HepG2 (cell line): ENCODE measurements around the gene HTR1D. TPM values are rescaled to one million over a fixed set of nuclear protein-coding genes. Genes with fewer than 3 reads are reported as not detected.
A peak's percentile ranks its signal among the peaks of the same experiment; 100 is the strongest.

ENCODE experiments used
- ATAC-seq: fragments of 200-7000 bp; cut with Tn5 transposase; 3 replicates; pipeline ENCODE4 v1.9.1; 2020; ENCODE audit warnings: mild to moderate bottlenecking, moderate library complexity
- BruUV-seq: library from RNA; stranded (reverse); fragments of 400-500 nt; replicated peaks from 2 replicates; lab custom pipeline; 2021; lab: Mats Ljungman, UMichigan
- CTCF ChIA-PET: fragments of 300-600 bp; formaldehyde crosslinking; extraction: SDS; loops from one replicate; lab custom pipeline; 2021; ENCODE audit warnings: low total read pairs, inconsistent platforms, low intra/inter-chr PET ratio; lab: Yijun Ruan, JAX
- POLR2A ChIA-PET: fragments of 350-600 bp; sonication (Branson Sonifier 250); formaldehyde crosslinking; loops from one replicate; lab custom pipeline; 2020; ENCODE audit warnings: antibody characterized with exemption, inconsistent platforms; lab: Yijun Ruan, JAX
- DNase-seq: peaks from one replicate; pipeline ENCODE4 v3.0.0-alpha.2; 2015; ENCODE audit warnings: low spot score
- FAIRE-seq: peaks from 3 replicates; lab custom pipeline; 2011; peaks lifted over from hg19 to GRCh38; lab: Jason Lieb, UNC
- H2AFZ ChIP-seq: one replicate; pipeline ENCODE4 v1.6.1; 2011; ENCODE audit warnings: low read length, inconsistent platforms
- H3K27ac ChIP-seq: fragments of 300-600 bp; 3 replicates; pipeline ENCODE4 v1.8.0; 2011; ENCODE audit warnings: mixed run types, mild to moderate bottlenecking, mixed read lengths, low read length, inconsistent platforms; ENCODE audit not compliant: insufficient read depth; ENCODE audit errors: extremely low read length
- H3K27me3 ChIP-seq, 2 experiments: fragments of 200-600 bp in 1 of 2; 2 replicates in 1 of 2; 3 replicates in 1 of 2; pipeline versions ENCODE4 v1.6.0 to v1.8.0; 2011; ENCODE audit warnings: low read length in 2 of 2, mild to moderate bottlenecking in 2 of 2, moderate library complexity in 2 of 2, inconsistent platforms in 1 of 2; ENCODE audit not compliant: insufficient read depth in 2 of 2, control insufficient read depth in 1 of 2
- H3K36me3 ChIP-seq, 2 experiments: fragments of 200-600 bp in 1 of 2; replicated peaks in 1 of 2; 2 replicates in 1 of 2; 3 replicates in 1 of 2; pipeline versions ENCODE4 v1.5.1 to v1.8.0; 2011; ENCODE audit warnings: low read length in 2 of 2, inconsistent platforms in 1 of 2; ENCODE audit not compliant: insufficient read depth in 2 of 2, control insufficient read depth in 1 of 2
- H3K4me1 ChIP-seq: 2 replicates; pipeline ENCODE4 v1.5.1; 2012; ENCODE audit warnings: low read length, inconsistent platforms; ENCODE audit not compliant: insufficient read depth
- H3K4me2 ChIP-seq: 2 replicates; pipeline ENCODE4 v1.6.0; 2011; ENCODE audit warnings: low read depth, low read length, inconsistent platforms
- H3K4me3 ChIP-seq, 3 experiments: fragments of 200-600 bp in 1 of 3; sonication (generic), shearing (Covaris generic) in 1 of 3; replicated peaks in 1 of 3; 2 replicates each; pipeline ENCODE4 v1.5.1; 2011 to 2016; ENCODE audit warnings: low read length in 3 of 3, inconsistent platforms in 2 of 3, low read depth in 2 of 3, mild to moderate bottlenecking in 2 of 3, control low read depth in 1 of 3, mixed read lengths in 1 of 3; ENCODE audit not compliant: insufficient read depth in 1 of 3
- H3K79me2 ChIP-seq: one replicate; pipeline ENCODE4 v1.6.1; 2011; ENCODE audit warnings: low read length, inconsistent platforms; ENCODE audit not compliant: insufficient read depth
- H3K9ac ChIP-seq: 2 replicates; pipeline ENCODE4 v1.6.0; 2011; ENCODE audit warnings: mild to moderate bottlenecking, low read depth, low read length, inconsistent platforms; ENCODE audit not compliant: insufficient read depth
- H3K9me3 ChIP-seq: 2 replicates; pipeline ENCODE4 v1.5.1; 2012; ENCODE audit warnings: mild to moderate bottlenecking, low read length
- H4K20me1 ChIP-seq: 2 replicates; pipeline ENCODE4 v1.6.0; 2011; ENCODE audit warnings: inconsistent platforms, mild to moderate bottlenecking, low read length, moderate library complexity; ENCODE audit not compliant: insufficient read depth
- CCDC6 ChIP-seq: sonication (generic); formaldehyde crosslinking; IDR thresholded peaks from 2 replicates; pipeline ENCODE4 v1.8.1; 2022; ENCODE audit warnings: mild to moderate bottlenecking, missing genetic modification reagents, moderate library complexity
- HNF1A ChIP-seq, 2 experiments: sonication (generic) in 1 of 2; formaldehyde crosslinking in 1 of 2; IDR thresholded peaks; 2 replicates each; pipeline versions ENCODE4 v1.4.0 to v1.6.1; 2016 to 2020; ENCODE audit warnings: borderline replicate concordance in 1 of 2, low read depth in 1 of 2, mild to moderate bottlenecking in 1 of 2, missing genetic modification reagents in 1 of 2
- PATZ1 ChIP-seq: sonication (generic); formaldehyde crosslinking; IDR thresholded peaks from 2 replicates; pipeline ENCODE4 v1.4.0; 2020; ENCODE audit warnings: missing genetic modification reagents
- RBM39 ChIP-seq: fragments of 200-400 bp; formaldehyde crosslinking; IDR thresholded peaks from one replicate; pipeline ENCODE4 v1.6.1; 2018; ENCODE audit warnings: antibody characterized with exemption, mild to moderate bottlenecking, low read depth, low read length; ENCODE audit not compliant: poor library complexity, severe bottlenecking
- SIN3B ChIP-seq: fragments of 150-350 bp; IDR thresholded peaks from 2 replicates; pipeline ENCODE4 v1.6.1; 2014; ENCODE audit warnings: low read length
- SOX13 ChIP-seq, 3 experiments: fragments of 450-650 bp in 1 of 3; sonication (generic) in 1 of 3; formaldehyde crosslinking in 1 of 3; IDR thresholded peaks in 2 of 3; conservative IDR thresholded peaks in 1 of 3; 2 replicates each; pipeline versions ENCODE4 v1.5.0 to v1.6.1; 2016 to 2020; ENCODE audit warnings: antibody characterized with exemption in 1 of 3, mild to moderate bottlenecking in 1 of 3, missing compliant biosample characterization in 1 of 3, missing genetic modification reagents in 1 of 3, moderate library complexity in 1 of 3
- TOPORS ChIP-seq: sonication (generic); formaldehyde crosslinking; IDR thresholded peaks from 2 replicates; pipeline ENCODE4 v1.8.0; 2023; ENCODE audit warnings: mild to moderate bottlenecking, missing genetic modification reagents
- ZNF230 ChIP-seq: sonication (generic); formaldehyde crosslinking; IDR thresholded peaks from 2 replicates; pipeline ENCODE4 v1.4.0; 2020; ENCODE audit warnings: mild to moderate bottlenecking, missing genetic modification reagents
- ZNF292 ChIP-seq: sonication (generic); formaldehyde crosslinking; IDR thresholded peaks from 2 replicates; pipeline ENCODE4 v1.8.1; 2022; ENCODE audit warnings: mild to moderate bottlenecking, low read depth, missing genetic modification reagents, borderline replicate concordance
- ZNF567 ChIP-seq: sonication (generic); formaldehyde crosslinking; IDR thresholded peaks from 2 replicates; pipeline ENCODE4 v1.8.1; 2023; ENCODE audit warnings: mild to moderate bottlenecking, missing genetic modification reagents, borderline replicate concordance
- WGBS: methylation state at CpG from one replicate; pipeline ENCODE4 v1.1.6; 2017; ENCODE audit warnings: low lambda C conversion rate; 5-methylcytosine and 5-hydroxymethylcytosine counted together
- in situ Hi-C: cut with HindIII; loops from 2 replicates; pipeline ENCODE4 v1.10.0; 2017; ENCODE audit warnings: low pct_unique_long_range_greater_than_20kb; ENCODE audit not compliant: extremely low pct_ligation_motif_present
- intact Hi-C: fragments of 100-400 bp; cut with micrococcal nuclease; formaldehyde crosslinking; loops from one replicate; pipeline ENCODE4 v1.10.0; 2022; ENCODE audit not compliant: unreplicated experiment
- polyA plus RNA-seq, 8 experiments: library from polyadenylated mRNA; depleted of rRNA in 3 of 8; stranded (reverse) in 7 of 8; unstranded in 1 of 8; fragments of >200 nt; fragmentation: Illumina TruSeq in 4 of 8; extraction: Trizol in 4 of 8; gene quantifications; 2 replicates each; pipeline versions ENCODE4 v1.2.1 to v1.2.3, GENCODE V29; 2011 to 2016; ENCODE audit warnings: low read depth in 4 of 8, missing spikeins in 1 of 8, mixed read lengths in 1 of 8; ENCODE audit not compliant: insufficient read depth in 1 of 8
- total RNA-seq, 5 experiments: library from RNA; depleted of rRNA; stranded (reverse); fragments of >200 nt; fragmentation: Illumina TruSeq; extraction: Trizol; gene quantifications; 2 replicates each; pipeline ENCODE4 v1.2.3, GENCODE V29; 2016; ENCODE audit warnings: low read depth in 1 of 5

The HTR1D gene
- total and polyA plus RNA-seq, 2 of the 13 experiments (the other 11 are each of a cell fraction or from before 2014, with no cell fraction given) = 0.04 to 0.07 TPM

- TF ChIP-seq ZNF292 (no peak), PATZ1 (CRISPR knock-in tag) (no peak), SIN3B (no peak), ZNF567 (no peak)
These were observed 48.1 kb downstream of the HTR1D start (continued) for GRCh38 chr1:23169195-23169575.

- DNase-seq (peak; percentile 62), ATAC-seq (peak; percentile 77), FAIRE-seq (peak; percentile 15)
- 17% methylated on average over 48 of the region's 56 CpGs for WGBS
- intact Hi-C loops (no loop called here), in situ Hi-C loops (no loop called here)
- no peaks in the 10 kb centered on the region for H3K9me3 ChIP-seq
- H2AFZ ChIP-seq = no peak within 1 kb of the TSS
- CTCF ChIA-PET = no interaction called here
- H3K4me2 ChIP-seq = peak within 1 kb of the TSS; percentile 87
- H3K27ac ChIP-seq = peak within 1 kb of the TSS; percentile 86
- POLR2A ChIA-PET = interaction anchor here (0.5 to 2.1 kb wide), 6 partner anchors 19 to 363 kb away, joined by 3 to 5 read pairs (median 4); partner anchors contain the start of gene E2F2
- peak within 1 kb of the TSS; percentile 85 for H3K9ac ChIP-seq
- H3K4me3 ChIP-seq = peak within 1 kb of the TSS; percentile 95 to 100 (median 96)
- H3K79me2 ChIP-seq = peaks cover 39% of the 10 kb centered on the region
- BruUV-seq = no TSS peak
- no peaks in the 10 kb centered on the region; a peak in 1 of 5 replicates for H3K27me3 ChIP-seq
- peaks cover 11% of the 10 kb centered on the region for H4K20me1 ChIP-seq
- H3K36me3 ChIP-seq = no peaks in the 10 kb centered on the region
- H3K4me1 ChIP-seq = peaks cover 52% of the 10 kb centered on the region
- 0 out of 2 replicates have a peak, but pooled peaks have one; percentile 43 for TF ChIP-seq CCDC6
- no peak; the same call in 1 of the 2 replicates for TF ChIP-seq TOPORS (CRISPR knock-in tag)
- TF ChIP-seq RBM39 = peak; percentile 31
- no peak for TF ChIP-seq SOX13 (IDR thresholded peaks at IDR 0.05)
- peak in 1 of 2 experiments; percentile 59; a peak in 2 of 4 replicates for TF ChIP-seq SOX13 (CRISPR knock-in tag; conservative IDR thresholded peaks at IDR 0.05 in 1 of 2, IDR thresholded peaks at IDR 0.05 in 1 of 2)
- 0 out of 2 replicates have a peak, but pooled peaks have one; percentile 32 for TF ChIP-seq ZNF230 (CRISPR knock-in tag)
- no peak for TF ChIP-seq HNF1A (IDR thresholded peaks at IDR 0.05; ENCODE audit: low read depth)
- TF ChIP-seq HNF1A (CRISPR knock-in tag; IDR thresholded peaks at IDR 0.05; ENCODE audit: borderline replicate concordance) = no peak
These were observed 48.7 kb downstream of the HTR1D start, which contains the start of gene LUZP1 for GRCh38 chr1:23168445-23169194. LUZP1 (minus strand) TSS chr1:23168856.
